T47D (cell line): ENCODE data around the gene SLC39A13.

ENCODE experiments used
- DNase-seq, 2 experiments: peaks; one replicate each; pipeline versions ENCODE4 v3.0.0 to v3.0.0-alpha.2; 2011 to 2012; ENCODE audit warnings: low read depth in 1 of 2, low spot score in 1 of 2
- JUND ChIP-seq: IDR thresholded peaks from 2 replicates; pipeline ENCODE4 v1.6.1; 2012; ENCODE audit warnings: low read depth
- in situ Hi-C: cut with HindIII; loops from 2 replicates; pipeline ENCODE4 v1.10.0; 2016; ENCODE audit warnings: low sequenced_read_pairs, low pct_unique_long_range_greater_than_20kb

The SLC39A13 gene

DNA sequence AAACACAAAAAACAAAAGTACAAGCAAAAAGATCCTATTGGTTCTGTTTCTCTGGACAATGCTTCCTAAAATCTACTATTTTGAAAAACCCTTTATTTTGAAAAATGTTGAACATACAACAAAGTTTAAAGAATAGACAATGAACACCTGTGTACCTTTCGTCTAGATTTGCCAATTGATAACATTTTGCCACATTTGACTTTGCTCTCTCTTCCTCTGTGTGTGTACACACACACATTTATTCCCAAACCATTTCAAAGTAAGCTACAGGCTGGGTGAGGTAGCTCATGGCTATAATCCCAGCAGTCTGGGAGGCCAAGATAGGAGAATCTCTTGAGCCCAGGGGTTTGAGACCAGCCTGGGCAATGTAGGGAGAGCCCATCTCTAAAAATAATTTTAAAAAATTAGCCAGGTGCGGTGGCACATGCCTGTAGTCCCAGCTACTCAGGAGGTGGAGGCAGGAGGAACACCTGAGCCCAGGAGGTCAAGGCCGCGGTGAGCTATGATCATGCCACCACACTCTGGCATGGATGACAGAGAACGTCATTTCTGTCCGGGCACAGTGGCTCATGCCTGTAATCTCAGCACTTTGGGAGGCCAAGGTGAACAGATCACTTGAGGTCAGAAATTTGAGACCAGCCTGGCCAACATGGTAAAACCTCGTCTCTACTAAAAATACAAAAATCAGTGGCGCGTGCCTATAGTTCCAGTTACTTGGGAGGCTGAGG, 23.1 kb downstream of the SLC39A13 start:
- no peak for DNase-seq
- in situ Hi-C loops, result no loop called here
- no peak for TF ChIP-seq JUND

- no peak for TF ChIP-seq JUND
- DNase-seq, result peak in 1 of 2 experiments; percentile 35
- in situ Hi-C loops, result no loop called here
Observed at GRCh38 chr11:47433157-47433556, 24.8 kb downstream of the SLC39A13 start.

GRCh38 chr11:47434011-47434786, 25.8 kb downstream of the SLC39A13 start:
- TF ChIP-seq JUND, result no peak
- in situ Hi-C loops, result no loop called here
- no peak for DNase-seq

DNA sequence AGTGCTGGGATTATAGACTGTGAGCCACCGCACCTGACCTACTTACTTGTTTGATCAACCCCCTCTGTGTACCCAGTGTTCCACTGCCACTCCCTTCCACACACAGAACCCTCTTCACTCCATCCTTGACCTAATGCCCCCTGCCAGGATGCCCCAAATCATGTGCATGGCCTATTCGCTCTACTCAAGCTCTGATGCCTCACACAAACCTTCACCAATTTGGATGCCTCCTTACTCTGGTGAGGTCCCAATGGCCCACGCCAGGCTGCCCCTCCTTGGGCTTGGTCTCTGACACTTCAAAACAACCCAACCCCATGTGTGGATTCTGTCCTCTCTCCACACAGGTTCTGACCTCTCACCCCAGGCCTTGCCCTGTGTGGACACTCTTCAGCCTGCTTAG, 27.3 kb downstream of the SLC39A13 start:
- in situ Hi-C loops, result no loop called here
- DNase-seq, result no peak
- TF ChIP-seq JUND, result no peak

DNA sequence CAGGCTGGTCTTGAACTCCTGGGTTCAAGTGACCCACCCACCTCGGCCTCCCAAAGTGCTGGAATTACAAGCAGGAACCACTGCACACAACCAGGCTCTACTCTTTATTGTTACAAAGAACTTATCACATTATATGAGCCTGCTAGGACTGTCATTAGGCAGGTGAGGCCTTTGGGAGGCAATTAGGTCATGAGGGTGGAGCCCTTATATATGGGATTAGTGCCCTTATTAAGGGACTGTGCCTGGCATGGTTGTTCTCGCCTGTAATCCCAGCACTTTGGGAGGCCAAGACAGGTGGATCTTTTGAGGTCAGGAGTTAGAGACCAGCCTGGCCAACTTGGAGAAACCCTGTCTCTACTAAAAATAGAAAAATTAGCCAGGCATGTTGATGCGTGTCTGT, 28.3 kb downstream of the SLC39A13 start:
- in situ Hi-C loops, result no loop called here
- no peak for TF ChIP-seq JUND
- no peak for DNase-seq

DNA sequence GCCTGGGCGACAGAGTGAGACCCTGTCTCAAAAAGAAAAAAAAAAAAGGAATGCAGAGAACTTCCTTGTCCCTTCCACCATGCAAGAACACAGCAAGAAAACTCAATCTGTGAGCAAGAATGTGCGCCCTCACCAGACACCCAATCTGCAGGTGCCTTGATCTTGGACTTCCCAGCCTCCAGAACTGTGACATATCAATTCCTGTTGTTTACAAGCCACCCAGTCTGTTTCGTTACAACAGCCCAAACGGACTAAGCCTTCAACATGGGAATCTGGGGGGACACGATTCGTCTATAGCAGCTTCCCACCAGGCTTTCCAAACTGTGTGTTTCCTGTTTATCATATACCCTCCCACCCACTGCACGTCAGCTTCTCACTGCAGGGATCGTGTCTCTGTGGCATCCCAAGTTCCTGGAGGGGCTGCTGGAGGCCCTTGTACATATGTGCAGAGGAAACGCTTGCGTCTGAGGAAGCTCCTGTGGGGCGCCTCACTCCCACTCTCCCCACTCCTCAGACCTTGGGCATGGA, 28.9 kb downstream of the SLC39A13 start:
- in situ Hi-C loops, result no loop called here
- TF ChIP-seq JUND, result no peak

GRCh38 chr11:47437746-47438418, 29.5 kb downstream of the SLC39A13 start:
- no peak for DNase-seq
- TF ChIP-seq JUND, result no peak
- in situ Hi-C loops, result no loop called here

More for the DNA sequence above, 28.9 kb downstream of the SLC39A13 start:
- DNase-seq, result no peak

DNA sequence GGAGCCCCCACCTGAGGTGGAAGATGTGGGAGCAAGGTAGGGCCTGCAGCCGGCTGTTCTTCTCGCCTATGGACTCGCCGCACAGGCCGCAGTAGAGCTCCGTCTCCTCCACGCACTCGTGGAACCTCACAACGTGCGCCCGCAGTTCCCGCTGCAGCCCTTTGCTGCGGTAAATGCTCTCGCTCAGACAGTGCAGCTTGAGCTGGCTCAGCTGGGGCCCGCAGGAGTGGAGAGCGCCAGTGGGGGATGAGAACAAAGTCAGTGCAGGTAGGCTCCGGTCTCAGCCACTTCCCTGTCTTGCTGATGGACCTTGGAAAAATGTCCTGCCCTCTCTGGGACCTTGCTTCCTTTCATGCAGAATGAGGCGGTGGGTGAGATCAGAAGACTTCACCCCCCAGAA, 30.3 kb downstream of the SLC39A13 start:
- no peak for TF ChIP-seq JUND
- no peak for DNase-seq
- in situ Hi-C loops, result no loop called here

DNA sequence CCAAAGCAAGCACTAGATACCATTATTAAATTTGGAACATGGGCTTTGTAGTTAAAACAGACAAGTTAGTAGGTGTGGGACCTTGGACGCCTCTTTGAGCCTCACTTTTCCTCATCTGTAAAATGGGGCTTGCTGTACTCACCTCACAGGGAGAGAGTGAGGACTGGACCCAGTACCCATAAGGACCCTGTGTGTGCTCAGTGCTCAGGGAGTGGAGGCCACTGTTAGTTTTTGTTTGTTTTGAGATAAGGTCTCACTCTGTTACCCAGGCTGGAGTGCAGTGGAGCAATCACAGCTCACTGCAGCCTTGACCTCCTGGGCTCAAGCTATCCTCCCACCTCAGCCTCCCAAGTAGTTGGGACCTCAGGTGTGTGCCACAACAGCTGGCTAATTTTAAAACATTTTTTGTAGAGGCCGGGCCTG, 31.7 kb downstream of the SLC39A13 start:
- no peak for TF ChIP-seq JUND
- DNase-seq, result no peak
- in situ Hi-C loops, result no loop called here

DNA sequence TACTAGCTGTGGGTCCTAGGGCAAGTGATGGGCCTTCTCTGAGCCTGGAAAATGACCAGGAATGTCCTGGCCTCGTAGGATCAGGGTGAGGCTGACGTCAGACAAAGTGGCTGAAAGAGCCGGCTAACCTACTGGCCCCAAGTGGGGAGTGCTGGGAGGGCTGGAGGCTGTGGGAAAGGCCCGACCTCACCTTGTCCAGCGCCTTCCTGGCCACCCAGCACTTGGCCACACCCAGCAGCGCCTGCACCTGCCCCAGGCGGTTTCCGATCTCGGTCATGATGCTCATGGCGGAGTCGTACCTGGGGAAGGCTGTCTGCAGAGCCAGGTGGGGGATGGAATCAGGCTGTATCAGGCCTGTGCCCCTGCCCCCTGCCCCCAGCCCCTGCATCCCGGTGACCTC, 33.0 kb downstream of the SLC39A13 start:
- in situ Hi-C loops, result no loop called here
- no peak for TF ChIP-seq JUND
- DNase-seq, result no peak

- TF ChIP-seq JUND, result no peak
- DNase-seq, result no peak
- in situ Hi-C loops, result no loop called here
Observed at GRCh38 chr11:47442514-47442913, 34.1 kb downstream of the SLC39A13 start.

DNA sequence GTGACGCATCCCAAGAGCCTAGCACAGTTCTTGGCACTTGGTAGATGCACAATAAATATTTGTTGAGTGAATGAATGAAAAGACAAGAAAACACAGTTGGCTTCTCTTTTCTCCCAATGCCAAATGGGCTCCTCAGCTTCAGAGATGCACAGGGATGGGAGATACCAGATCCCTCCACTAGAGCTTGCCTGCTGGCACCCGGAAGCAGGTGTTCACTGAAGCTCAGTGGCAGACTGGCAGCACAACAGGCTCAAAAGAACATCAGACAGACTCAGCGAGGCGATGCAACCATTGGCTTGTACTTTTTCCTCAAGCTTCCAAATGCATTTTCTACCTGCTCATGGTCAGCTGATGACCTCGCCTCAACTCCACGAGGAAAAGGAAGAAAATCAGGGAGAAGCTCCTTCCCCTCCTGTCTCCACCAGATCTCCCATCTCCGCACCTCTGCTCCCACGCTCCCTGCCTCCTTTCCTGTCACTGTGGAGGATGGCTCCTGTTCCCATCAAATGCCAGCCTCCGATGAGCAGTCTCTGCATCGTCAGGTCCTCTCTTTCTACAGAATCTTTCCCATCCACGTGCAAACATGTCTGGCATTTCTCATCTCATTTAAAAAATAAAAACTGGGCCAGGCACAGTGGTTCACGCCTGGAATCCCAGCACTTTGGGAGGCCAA, 34.8 kb downstream of the SLC39A13 start:
- no peak for TF ChIP-seq JUND
- in situ Hi-C loops, result no loop called here
- DNase-seq, result peak; percentile 62
